HG03196 (cell line): ENCODE results near the gene STOM.
A peak's percentile ranks its signal among the peaks of the same experiment; 100 is the strongest.
"Not testable (repeated sequence)": the region's sequence is repeated elsewhere in the genome, so short reads cannot be mapped to it uniquely, and the experiment has no call there.

Experiments used
- ATAC-seq: cut with Tn5 transposase; IDR thresholded peaks from one replicate; pipeline ENCODE4 v1.9.1; 2021; ENCODE audit not compliant: unreplicated experiment

STOM gene, protein sequence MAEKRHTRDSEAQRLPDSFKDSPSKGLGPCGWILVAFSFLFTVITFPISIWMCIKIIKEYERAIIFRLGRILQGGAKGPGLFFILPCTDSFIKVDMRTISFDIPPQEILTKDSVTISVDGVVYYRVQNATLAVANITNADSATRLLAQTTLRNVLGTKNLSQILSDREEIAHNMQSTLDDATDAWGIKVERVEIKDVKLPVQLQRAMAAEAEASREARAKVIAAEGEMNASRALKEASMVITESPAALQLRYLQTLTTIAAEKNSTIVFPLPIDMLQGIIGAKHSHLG

GRCh38 chr9:121369595-121370265, at the start of gene STOM:
Gene STOM, minus strand, starts transcription at chr9:121370250. Its CDS starts 63 bp downstream, at chr9:121370187.
- ATAC-seq, result peak; percentile 44

DNA sequence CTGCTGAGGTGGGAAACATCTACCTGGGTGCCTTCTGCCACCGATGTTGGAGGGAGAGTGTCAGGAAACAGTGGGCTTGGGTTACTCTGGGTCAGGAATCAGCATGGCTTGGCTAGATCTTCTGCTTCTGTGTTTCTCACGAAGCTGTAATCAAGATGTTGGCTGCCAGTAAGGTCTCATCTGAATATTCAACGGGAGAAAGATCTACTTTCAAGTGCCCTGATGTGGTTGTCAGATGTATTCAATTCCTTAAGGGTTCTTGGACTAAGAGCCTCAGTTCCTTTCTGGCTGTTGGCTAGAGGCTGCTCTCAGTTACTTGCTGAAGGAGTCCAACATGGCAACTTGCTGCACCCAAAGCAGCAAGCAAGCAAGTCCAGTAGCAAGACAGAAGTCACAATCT, 41.9 kb upstream of the STOM start:
- no peak for ATAC-seq

- ATAC-seq, result no peak
Measured at GRCh38 chr9:121405899-121406298, 35.8 kb upstream of the STOM start.

DNA sequence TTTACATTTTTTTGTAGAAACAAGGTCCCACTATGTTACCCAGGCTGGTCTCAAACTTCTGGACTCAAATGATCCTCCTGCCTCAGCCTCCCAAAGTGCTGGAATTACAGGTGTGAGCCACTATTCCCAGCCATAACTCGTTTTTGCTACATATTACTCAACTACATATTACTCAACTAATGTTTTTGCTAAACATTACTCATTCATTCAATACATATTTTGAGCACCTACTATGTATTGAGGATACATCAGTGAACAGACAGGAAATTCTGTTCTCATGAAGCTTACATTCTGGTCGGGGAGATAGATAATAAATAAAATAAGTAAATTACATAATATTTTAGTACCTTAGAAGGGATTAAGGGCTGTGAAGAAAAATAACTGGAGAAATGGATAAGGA, 34.9 kb upstream of the STOM start:
- no peak for ATAC-seq

DNA sequence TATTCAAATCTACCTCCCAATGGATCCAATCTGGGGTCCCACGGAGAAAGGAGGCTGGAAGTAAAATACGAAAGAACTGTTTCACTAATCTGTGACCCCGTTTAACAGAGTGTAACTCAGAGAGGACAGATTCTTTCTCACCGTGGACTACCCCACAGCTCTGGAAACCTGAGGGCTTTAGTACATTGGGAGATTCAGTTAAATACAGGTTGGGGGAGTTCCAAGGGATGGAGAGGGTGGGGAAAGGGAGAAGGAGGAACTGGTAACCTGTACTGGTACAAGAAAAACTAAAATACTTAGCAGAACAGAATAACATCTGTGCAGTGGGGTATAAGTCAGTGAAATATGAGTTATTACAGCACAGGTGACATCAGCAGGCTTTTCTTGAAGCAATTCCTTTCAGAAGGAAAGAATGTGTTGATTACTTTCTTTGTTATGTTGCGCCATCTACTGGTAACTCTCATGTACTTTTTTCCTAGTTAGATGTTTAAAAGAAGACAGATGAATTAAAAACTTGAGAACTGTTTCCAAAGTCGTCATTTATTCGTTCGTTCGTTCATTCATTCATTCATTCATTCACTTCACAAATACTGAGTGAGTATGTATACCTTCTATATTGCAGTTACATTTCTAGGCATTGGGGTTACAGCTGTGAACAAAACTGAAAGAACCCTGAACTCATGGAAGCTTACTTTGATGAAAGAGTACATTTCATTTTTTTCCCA, 30.0 kb upstream of the STOM start:
- ATAC-seq, result no peak

- no peak for ATAC-seq
Measured at GRCh38 chr9:121399126-121399882, 29.3 kb upstream of the STOM start.

GRCh38 chr9:121398374-121398773, 28.3 kb upstream of the STOM start:
- no peak for ATAC-seq

GRCh38 chr9:121397277-121397676, 27.2 kb upstream of the STOM start:
- not testable (repeated sequence) for ATAC-seq

- no peak for ATAC-seq
Measured at GRCh38 chr9:121395558-121395957, 25.5 kb upstream of the STOM start.

DNA sequence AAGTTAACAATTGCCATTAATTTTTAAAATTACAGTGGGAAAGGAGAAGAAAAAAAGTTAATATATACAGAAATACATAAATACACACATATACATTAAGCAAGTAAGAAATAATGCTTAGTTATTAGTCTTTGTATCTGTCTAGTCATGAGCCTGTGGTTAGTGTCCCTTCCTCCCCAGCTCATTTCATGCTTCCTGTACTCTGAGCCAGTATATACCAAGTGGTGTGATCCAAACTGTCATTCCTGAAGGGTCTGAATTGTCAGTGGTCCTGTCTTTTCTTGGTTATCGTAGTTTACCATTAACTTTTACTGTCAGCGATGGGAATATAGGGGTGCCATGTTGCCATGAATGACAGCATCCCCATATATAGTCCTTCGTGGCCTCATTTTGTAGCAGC, 24.2 kb upstream of the STOM start:
- no peak for ATAC-seq

DNA sequence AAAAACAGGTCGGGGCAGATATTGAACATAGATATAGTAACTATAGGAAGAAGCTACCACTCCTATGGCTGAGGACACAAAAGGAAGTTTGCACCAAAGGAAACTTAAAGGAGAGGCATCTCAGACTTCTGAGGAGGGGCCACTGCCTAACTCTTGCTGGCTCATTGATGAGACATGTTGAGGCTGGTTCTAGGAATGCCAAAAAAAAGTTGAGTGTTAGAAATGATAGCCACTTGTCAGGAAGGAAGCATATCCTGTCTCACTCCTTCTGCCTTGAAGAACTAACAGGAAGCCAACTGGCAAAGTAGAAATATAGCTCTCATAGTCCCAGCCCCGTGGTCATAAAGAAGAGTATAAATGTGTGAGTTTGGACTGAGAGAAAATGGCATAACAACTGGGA, 23.3 kb upstream of the STOM start:
- no peak for ATAC-seq

GRCh38 chr9:121390372-121390771, 20.3 kb upstream of the STOM start:
- no peak for ATAC-seq

- ATAC-seq, result no peak
Measured at GRCh38 chr9:121388140-121388905, 18.3 kb upstream of the STOM start.

- no peak for ATAC-seq
Measured at GRCh38 chr9:121386442-121387175, 16.6 kb upstream of the STOM start.

DNA sequence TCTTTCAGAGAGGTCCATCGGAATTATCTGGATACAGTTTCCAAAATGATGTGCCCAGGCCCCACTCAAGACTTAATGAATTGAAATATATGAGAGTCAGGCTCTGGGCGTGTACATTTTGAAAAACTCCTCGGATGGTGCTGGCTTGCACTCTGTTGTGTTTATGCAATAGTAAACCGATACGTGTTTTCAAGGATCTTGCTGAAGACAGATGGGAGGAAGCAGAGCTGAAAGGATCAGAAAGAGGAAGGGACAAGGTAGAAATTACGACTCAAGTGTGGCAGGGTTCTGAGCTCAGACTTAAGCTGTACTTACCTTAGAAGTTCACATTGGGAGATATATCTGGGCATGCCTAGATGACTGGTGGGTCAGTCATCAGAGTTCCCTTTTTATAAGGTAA, 13.7 kb upstream of the STOM start:
- no peak for ATAC-seq

DNA sequence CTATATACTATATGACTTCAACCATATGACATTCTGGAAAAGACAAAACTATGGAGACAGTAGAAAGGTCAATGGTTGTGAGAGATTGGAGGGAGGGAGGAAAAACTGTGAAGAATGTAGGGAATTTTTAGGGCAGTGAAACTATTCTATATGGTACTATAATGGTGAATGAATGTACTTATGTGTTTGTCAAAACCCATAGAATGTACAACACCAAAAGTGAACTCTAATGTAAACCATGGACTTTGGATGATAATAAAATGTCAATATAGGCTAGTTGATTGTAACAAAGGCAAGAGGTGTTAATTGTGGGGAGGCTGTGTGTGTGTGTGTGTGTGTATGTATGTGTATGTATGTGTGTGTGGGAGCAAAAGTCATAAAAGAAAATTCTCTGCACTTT, 10.8 kb upstream of the STOM start:
- no peak for ATAC-seq

- ATAC-seq, result no peak
Measured at GRCh38 chr9:121376214-121376830, 6.3 kb upstream of the STOM start.

DNA sequence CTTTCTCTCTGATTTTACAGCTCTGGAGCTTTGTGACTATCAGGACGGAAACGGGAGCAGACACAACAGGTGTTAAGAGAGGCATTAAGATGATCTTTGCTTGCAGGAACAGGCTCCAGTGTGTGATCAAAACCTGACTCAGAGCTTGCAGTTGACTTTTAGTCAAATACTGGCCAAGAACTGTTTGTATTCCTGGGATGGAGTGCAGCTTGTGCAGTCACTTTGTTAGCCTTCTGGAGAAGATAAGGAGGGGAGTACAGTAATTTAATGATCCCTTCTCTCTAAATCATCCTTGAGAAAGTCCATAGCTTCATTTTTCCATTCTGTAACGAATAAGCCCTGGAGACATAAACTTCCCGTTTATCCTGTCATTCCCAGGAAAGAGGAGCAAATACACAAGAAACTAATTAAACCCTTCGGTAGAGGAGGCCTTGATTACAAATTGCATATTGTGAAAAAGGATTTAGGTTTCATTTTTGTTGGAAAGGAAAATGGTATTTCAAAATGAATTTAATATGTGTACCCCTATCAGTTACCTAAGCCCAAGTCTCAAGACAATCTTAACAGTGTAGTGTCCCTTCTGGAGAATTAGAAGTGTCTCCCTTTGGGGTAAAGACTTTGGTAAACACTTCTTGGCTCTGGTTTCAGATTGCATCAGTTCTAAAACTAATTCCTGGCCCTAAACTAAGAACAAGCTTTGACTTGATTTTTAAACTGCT, 3.1 kb upstream of the STOM start:
- ATAC-seq, result no peak
